Activated T-cell treated with anti-CD3 and anti-CD28 coated beads, Interleukin-2, amount 50 U/mL, for 4 hours (primary cell): ENCODE results near the gene MSMP. TPM values are rescaled to one million over a fixed set of nuclear protein-coding genes. Genes with fewer than 3 reads are reported as not detected.

Experiments
- ATAC-seq, 2 donors: fragments of 200-7000 bp; cut with Tn5 transposase; one replicate each; pipeline ENCODE4 v1.10.0; 2021
- DNase-seq: peaks from one replicate; pipeline ENCODE4 v3.0.0-alpha.2; 2020
- H3K27me3 Mint-ChIP-seq: one replicate; pipeline ENCODE4 v1.8.0; 2021; ENCODE audit warnings: low read depth, mixed read lengths
- H3K36me3 Mint-ChIP-seq: one replicate; pipeline ENCODE4 v1.8.0; 2022; ENCODE audit warnings: mixed read lengths; ENCODE audit not compliant: insufficient read depth
- H3K4me1 Mint-ChIP-seq: one replicate; pipeline ENCODE4 v1.8.0; 2021; ENCODE audit warnings: low read depth, mixed read lengths
- H3K4me3 Mint-ChIP-seq: one replicate; pipeline ENCODE4 v1.8.0; 2021; ENCODE audit warnings: mild to moderate bottlenecking, moderate library complexity, mixed read lengths
- H3K9me3 Mint-ChIP-seq: one replicate; pipeline ENCODE4 v1.8.0; 2021; ENCODE audit warnings: mixed read lengths
- total RNA-seq, 3 donors: library from RNA; stranded (reverse); gene quantifications; one replicate each; pipeline ENCODE4 v1.2.1, GENCODE V29; 2021

Gene MSMP
- total RNA-seq, 3 donors from 2014 or later: 0.84 to 1.4 (median 0.86) TPM

DNA sequence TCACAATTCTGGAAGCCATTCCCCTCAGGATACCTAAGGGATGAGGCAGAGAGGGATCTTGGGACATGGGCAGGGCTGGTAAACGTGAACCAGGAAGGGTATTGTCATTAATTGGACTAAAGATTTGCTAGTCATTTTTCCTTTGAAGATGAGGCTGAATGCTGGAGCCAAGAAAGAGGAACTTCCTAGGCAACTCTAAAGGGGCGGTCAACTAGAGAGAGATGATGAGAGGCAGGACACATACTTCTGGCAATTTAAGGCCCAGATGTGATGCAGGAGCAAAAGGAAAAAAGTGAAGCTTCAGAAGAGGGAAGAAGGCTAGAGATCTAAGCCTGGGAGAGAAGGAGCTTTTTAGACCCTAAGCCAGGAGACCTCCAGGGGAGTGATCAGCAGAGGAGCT, 10.6 kb downstream of the MSMP start:
- Mint-ChIP-seq H3K4me1 (peaks cover 49% of the 10 kb centered on the region), H3K27me3 (no peaks in the 10 kb centered on the region), H3K36me3 (peaks cover 30% of the 10 kb centered on the region), H3K9me3 (no peaks in the 10 kb centered on the region), H3K4me3 (no peak overlapping the region)
- DNase-seq (no peak), ATAC-seq (no peak)

DNA sequence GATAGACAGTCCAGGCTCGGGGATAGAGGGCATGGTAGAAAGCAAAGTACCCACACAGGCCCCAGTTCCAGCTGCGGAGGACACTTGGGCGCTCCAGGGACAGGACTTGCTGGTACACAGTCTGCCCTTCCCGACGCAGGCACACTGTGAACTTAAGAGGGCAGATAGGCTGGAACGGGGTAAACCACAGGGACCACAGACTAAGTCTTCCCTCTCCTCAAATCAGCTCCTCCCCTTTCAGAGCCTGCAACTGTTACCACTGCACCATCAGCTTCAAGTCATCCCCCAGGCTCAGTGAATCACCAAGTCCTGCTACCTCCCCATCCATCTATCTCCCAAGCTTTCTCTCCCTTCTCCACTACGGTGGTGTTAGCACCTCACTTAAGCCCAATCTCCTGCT, 12.3 kb downstream of the MSMP start:
- H3K27me3 Mint-ChIP-seq: no peaks in the 10 kb centered on the region
- H3K4me3 Mint-ChIP-seq: no peak overlapping the region
- H3K4me1 Mint-ChIP-seq: peaks cover 31% of the 10 kb centered on the region
- ATAC-seq (peak; percentile 32 to 41), DNase-seq (no peak)
- H3K9me3 Mint-ChIP-seq: no peaks in the 10 kb centered on the region
- H3K36me3 Mint-ChIP-seq: peaks cover 36% of the 10 kb centered on the region

DNA sequence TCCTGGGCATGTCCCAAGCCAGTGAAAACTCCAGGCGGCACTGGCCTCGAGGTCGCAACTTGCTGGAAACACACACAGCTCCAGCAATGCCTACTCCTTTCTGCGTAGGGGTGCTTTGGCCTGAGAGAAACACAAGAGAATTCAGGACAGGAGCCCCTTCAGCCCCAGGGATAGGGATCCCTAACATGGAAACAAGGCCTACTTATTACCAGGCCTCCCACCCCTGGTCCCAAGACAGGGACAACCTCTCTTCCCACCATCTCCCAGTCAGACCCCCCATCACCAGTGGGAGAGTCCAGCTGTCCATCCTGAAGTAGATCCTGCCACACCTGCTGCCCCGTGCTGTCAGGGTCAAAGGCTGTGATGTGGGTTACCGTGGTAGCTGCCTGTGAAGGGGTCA, 13.8 kb downstream of the MSMP start:
- no peak for DNase-seq
- Mint-ChIP-seq H3K36me3 (peaks cover 39% of the 10 kb centered on the region), H3K9me3 (no peaks in the 10 kb centered on the region), H3K27me3 (no peaks in the 10 kb centered on the region), H3K4me1 (peaks cover 24% of the 10 kb centered on the region), H3K4me3 (no peak overlapping the region)
- no peak for ATAC-seq

DNA sequence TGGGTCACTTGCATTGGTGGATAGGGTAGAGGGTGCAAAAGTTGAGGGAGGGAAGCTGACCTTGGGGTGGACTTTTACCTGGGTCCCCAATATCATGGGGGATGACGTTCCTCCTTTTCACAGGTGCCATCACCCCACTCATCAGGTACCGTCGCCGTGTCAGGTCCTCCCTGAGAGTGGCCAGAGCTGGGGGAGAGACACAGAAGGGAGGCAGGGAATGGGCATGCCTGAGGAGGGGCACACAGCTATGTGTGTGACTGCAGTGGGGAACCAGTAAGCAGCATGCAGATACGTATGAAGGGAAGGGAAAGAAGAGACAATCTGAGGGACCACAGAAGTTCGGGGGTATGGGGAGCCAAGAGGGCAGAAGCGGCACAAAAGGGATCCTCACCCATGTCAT, 15.2 kb downstream of the MSMP start:
- peaks cover 25% of the 10 kb centered on the region for H3K4me1 Mint-ChIP-seq
- peaks cover 43% of the 10 kb centered on the region for H3K36me3 Mint-ChIP-seq
- H3K27me3 Mint-ChIP-seq: no peaks in the 10 kb centered on the region
- ATAC-seq: no peak
- H3K4me3 Mint-ChIP-seq: no peak overlapping the region
- no peaks in the 10 kb centered on the region for H3K9me3 Mint-ChIP-seq
- DNase-seq: no peak

DNA sequence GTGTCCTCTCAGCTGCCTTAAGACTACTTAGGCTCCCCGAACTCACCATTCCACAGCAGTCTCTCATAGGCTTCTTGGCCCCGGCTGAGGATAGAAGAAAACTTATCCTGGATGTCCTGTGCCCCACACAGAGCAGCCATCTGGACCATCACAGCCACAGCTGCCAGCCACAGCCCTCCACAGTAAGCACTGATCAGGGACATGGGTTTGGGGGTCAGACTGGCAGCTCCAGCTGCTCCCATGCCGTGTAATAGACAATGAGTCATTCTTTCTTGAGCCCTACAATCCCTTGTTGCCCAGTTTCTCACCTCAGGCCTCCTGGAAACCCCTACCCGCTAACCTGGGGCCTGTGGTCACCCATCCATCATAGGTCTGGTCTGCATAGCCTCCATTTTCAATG, 15.9 kb downstream of the MSMP start:
- no peak for DNase-seq
- Mint-ChIP-seq H3K9me3 (no peaks in the 10 kb centered on the region), H3K4me1 (peaks cover 27% of the 10 kb centered on the region), H3K27me3 (no peaks in the 10 kb centered on the region), H3K4me3 (no peak overlapping the region), H3K36me3 (peaks cover 37% of the 10 kb centered on the region)
- no peak for ATAC-seq

DNA sequence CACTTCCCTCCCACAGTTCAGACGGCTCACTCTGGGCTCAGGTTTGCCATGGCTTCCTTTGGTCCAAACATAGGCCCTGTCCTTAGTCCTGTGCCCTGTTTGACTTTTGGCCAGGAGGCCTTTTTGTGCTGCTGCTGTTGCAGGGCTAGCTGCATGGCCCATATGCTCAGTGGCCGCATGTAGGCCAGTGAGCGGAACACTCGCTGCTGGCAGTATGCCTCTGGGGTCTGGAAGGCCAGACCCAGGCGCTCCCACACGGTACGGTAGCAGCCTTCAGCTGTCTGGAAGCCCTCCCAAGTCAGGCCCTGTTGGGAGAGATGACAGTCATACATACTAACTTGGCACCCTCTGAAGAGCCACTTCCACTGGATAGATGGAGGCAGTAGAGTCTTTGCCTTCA, 16.9 kb downstream of the MSMP start:
- H3K4me3 Mint-ChIP-seq: no peak overlapping the region
- peaks cover 29% of the 10 kb centered on the region for H3K4me1 Mint-ChIP-seq
- DNase-seq (no peak), ATAC-seq (no peak)
- H3K36me3 Mint-ChIP-seq: peaks cover 34% of the 10 kb centered on the region
- no peaks in the 10 kb centered on the region for H3K9me3 Mint-ChIP-seq
- H3K27me3 Mint-ChIP-seq: no peaks in the 10 kb centered on the region

DNA sequence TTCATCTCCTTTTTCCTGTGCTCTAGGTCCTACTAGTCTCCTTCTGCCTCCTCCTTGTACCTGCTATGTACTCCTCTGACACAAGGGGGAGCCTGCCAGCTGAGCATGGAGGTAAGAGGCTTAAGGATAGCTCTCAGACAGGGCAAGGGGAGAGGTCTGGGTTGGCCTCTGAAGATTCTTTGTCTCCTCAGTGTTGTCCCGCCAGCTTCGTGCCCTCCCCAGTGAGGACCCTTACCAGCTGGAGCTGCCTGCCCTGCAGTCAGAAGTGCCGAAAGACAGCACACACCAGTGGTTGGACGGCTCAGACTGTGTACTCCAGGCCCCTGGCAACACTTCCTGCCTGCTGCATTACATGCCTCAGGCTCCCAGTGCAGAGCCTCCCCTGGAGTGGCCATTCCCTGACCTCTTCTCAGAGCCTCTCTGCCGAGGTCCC, 17.9 kb downstream of the MSMP start:
- DNase-seq (peak; percentile 58), ATAC-seq (no peak)
- H3K9me3 Mint-ChIP-seq: no peaks in the 10 kb centered on the region
- no peak overlapping the region for H3K4me3 Mint-ChIP-seq
- peaks cover 21% of the 10 kb centered on the region for H3K4me1 Mint-ChIP-seq
- H3K27me3 Mint-ChIP-seq: no peaks in the 10 kb centered on the region
- peaks cover 28% of the 10 kb centered on the region for H3K36me3 Mint-ChIP-seq

DNA sequence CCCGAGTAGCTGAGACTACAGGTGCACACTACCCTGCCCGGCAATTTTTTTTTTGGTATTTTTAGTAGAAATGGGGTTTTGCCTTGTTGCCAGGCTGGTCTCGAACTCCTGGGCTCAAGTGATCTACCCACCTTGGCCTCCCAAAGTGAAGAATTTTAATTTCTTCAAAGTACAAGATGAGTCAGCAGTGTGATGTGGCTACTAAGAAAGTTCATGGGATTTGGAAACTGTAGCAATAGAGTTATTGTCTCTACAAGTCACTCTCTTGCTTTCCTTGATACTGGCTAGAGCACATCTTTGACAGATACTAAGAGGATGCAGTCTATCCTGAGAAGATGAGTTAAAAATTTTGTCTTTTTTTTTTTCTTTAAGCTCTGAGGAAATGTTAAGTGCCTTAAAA, 20.0 kb downstream of the MSMP start:
- ATAC-seq (no peak), DNase-seq (no peak)
- H3K4me3 Mint-ChIP-seq: no peak overlapping the region
- H3K27me3 Mint-ChIP-seq: no peaks in the 10 kb centered on the region
- peaks cover 21% of the 10 kb centered on the region for H3K4me1 Mint-ChIP-seq
- peaks cover 23% of the 10 kb centered on the region for H3K36me3 Mint-ChIP-seq
- no peaks in the 10 kb centered on the region for H3K9me3 Mint-ChIP-seq

DNA sequence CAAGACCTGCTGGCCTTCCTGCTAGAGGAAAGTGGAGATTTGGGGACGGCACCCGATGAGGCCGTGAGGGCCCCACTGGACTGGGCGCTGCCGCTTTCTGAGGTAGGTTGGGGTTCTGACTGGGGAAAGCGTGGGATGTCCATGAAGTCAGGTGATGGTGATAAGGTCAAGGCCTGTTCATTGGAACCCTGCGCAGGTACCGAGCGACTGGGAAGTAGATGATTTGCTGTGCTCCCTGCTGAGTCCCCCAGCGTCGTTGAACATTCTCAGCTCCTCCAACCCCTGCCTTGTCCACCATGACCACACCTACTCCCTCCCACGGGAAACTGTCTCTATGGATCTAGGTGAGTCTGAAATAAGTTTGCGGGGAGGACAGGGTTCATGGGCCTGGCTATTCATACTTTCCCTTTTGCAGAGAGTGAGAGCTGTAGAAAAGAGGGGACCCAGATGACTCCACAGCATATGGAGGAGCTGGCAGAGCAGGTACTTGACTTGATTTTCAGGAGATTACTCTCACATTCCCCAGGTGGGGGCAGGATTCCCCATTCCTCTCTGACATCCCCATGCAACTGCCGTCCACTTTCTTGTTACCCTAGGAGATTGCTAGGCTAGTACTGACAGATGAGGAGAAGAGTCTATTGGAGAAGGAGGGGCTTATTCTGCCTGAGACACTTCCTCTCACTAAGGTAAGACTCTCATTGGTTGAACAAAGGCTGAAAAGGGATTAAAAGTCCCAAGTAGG, 21.1 kb downstream of the MSMP start:
- ATAC-seq: peak; percentile 2 to 5
- Mint-ChIP-seq H3K36me3 (peaks cover 17% of the 10 kb centered on the region), H3K27me3 (no peaks in the 10 kb centered on the region), H3K4me3 (no peak overlapping the region), H3K9me3 (no peaks in the 10 kb centered on the region), H3K4me1 (peaks cover 21% of the 10 kb centered on the region)
- peak; percentile 16 for DNase-seq

DNA sequence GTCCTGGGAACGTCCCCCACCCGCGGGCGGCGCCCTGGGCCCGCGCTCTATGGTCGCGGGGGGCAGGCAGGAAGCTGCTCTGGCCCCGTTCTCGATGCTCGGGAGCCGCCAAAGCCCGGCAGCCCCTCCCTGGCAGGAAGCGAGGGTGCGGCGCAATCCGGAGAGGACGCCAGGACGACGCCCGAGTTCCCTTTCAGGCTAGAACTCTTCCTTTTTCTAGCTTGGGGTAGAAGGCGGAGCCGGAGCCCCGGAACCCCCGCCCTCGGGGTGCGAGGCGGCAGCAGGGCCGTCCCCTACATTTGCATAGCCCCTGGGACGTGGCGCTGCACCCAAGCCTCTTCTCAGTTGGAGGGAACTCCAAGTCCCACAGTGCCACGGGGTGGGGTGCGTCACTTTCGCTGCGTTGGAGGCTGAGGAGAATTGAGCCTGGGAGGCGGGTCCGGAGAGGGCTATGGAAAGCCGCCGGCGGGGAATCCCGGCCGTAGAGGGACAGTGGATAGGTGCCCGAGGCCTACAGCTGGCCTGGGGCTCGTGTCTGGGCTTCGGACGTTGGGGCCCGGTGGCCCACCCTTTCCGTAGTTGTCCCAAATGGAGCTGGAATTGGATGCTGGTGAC, 21.8 kb downstream of the MSMP start, which contains the start of the genes CREB3 and TLN1:
Gene CREB3 (plus strand): TSS at position 482 of the 615 bp plus-strand sequence. CDS start 107 bp downstream, at position 589.
Gene TLN1 (minus strand): TSS at position 11 of the 615 bp plus-strand sequence. CDS start 6,501 bp downstream, outside the sequence.
- DNase-seq: peak; percentile 94
- Mint-ChIP-seq H3K27me3 (no peaks in the 10 kb centered on the region), H3K9me3 (no peaks in the 10 kb centered on the region), H3K36me3 (peaks cover 13% of the 10 kb centered on the region), H3K4me3 (no peak within 1 kb of the TSS), H3K4me1 (peaks cover 21% of the 10 kb centered on the region)
- ATAC-seq: peak; percentile 89

DNA sequence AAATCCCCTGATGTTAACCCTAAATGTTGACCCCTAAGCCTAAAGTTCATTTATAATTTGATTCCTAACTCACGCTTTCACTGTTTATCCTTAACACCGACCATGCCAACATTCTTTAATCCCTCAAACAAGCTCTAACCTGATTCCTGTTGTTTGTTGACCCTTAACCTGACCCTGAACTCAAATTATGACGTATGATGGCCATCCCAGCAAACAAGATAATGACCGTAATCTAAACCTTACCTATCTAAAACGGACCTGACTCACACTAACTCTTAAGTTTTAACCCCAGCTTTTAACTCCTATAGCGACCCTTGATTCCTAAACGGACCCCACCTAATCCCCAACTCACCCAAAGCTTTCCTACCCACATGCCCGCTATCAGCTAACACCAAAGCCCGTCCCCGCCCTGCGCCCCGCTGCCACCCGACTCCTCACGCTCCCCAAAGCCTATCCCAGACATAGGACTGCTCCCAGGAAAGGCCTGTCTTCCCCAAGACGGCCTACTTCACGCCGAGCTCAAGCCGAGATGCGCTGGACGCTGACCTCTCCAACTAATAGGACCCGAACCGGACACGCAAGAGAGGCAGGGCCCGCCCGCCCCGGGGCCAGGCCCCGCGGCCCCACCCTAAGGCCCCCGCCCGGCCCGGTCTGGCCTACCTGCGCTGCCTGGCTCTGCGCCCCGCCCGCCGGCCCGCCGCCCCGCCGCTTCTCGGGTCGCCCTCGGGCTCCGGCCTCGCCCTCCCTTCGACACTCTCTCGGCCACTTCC, 22.5 kb downstream of the MSMP start:
- DNase-seq (no peak), ATAC-seq (peak in 1 of 2 donors; percentile 1)
- peaks cover 21% of the 10 kb centered on the region for H3K4me1 Mint-ChIP-seq
- no peaks in the 10 kb centered on the region for H3K27me3 Mint-ChIP-seq
- no peaks in the 10 kb centered on the region for H3K9me3 Mint-ChIP-seq
- H3K36me3 Mint-ChIP-seq: peaks cover 13% of the 10 kb centered on the region
- no peak overlapping the region for H3K4me3 Mint-ChIP-seq

DNA sequence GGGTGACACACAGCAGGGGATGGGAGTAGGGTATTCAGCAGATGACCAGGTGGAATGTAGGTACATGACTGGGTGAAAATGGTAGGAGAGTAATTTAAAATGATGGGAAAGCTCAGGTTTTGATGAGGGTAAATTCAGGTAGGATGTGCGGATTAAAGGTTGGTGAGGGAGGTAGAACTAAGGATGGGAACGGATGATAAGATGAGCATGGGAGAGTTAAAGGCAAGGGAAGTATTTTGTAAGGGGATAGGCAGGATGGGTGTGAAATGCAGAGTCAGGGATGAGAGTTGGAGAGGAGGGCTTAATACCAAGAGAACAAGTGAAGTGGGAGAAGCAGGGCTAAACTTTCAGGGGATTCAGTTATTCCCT, 23.6 kb downstream of the MSMP start:
- no peak for ATAC-seq
- Mint-ChIP-seq H3K36me3 (peaks cover 9% of the 10 kb centered on the region), H3K4me3 (no peak overlapping the region), H3K27me3 (no peaks in the 10 kb centered on the region), H3K4me1 (peaks cover 21% of the 10 kb centered on the region), H3K9me3 (no peaks in the 10 kb centered on the region)
- DNase-seq: no peak

DNA sequence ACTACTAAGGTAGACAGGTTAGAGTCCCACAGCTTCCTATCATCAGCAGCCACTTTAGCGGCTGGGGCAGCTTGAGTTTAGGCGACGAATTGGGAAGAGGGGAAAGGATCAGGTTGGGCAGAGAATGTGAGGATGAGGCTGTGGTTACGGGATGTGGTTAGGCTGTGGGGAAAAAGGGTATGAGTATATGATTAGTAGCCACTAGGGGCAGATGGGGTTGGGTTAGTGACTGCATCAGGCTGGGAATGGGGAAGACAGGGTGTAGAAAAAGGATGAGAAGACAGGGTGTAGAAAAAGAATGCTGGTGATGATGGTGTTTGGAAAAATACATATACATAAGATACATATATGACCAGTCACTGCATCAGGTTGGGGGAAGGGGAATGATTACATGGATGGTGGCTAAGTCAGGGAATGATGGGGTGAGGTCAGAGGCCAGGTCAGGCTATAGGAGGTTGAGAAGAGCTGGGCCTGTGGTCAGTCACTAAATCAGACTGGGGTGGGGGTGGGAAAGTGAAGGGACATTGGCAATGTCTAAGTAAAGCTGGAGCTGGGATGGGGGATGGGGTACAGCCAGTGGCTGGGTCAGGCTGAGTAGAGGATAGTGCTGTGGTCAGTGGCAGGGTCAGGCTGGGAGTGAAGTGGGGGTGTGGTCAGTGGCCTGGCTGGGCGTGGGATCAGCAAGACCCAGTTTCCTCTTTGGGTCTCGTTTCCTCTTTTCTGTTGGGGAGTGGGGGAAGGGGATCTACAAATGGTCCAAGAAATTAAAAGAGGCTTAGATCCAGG, 24.2 kb downstream of the MSMP start:
- no peak for ATAC-seq
- no peaks in the 10 kb centered on the region for H3K9me3 Mint-ChIP-seq
- DNase-seq: no peak
- H3K4me1 Mint-ChIP-seq: peaks cover 18% of the 10 kb centered on the region
- H3K27me3 Mint-ChIP-seq: no peaks in the 10 kb centered on the region
- peaks cover 7% of the 10 kb centered on the region for H3K36me3 Mint-ChIP-seq
- H3K4me3 Mint-ChIP-seq: no peak overlapping the region

DNA sequence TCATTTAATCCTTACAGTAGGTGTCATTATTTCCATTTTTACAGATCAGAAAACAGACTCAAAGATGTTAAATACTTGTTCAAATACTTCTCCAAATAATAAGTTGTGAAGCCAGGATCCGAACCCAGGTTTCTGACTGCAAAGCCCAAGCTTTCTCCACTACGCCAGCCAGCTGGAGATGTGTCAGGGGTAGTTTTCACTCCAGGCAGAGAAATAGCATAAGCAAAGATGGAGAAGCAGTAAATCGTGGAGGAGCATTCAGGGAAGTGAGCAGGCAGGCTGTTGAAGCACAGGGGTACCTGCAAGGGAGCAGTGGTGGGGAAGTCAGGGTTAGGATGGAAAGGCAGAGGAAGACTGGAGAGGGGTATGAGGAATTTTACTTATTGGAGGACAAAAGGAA, 25.0 kb downstream of the MSMP start:
- no peaks in the 10 kb centered on the region for H3K9me3 Mint-ChIP-seq
- H3K27me3 Mint-ChIP-seq: no peaks in the 10 kb centered on the region
- DNase-seq (no peak), ATAC-seq (no peak)
- H3K36me3 Mint-ChIP-seq: peaks cover 14% of the 10 kb centered on the region
- H3K4me1 Mint-ChIP-seq: peaks cover 18% of the 10 kb centered on the region
- no peak overlapping the region for H3K4me3 Mint-ChIP-seq
